Fibroblast of the conjunctiva (primary cell): ENCODE data around the gene CDK17.
"Not testable (repeated sequence)": the region's sequence is repeated elsewhere in the genome, so short reads cannot be mapped to it uniquely, and the experiment has no call there.

ENCODE experiments used
- DNase-seq: peaks from one replicate; pipeline ENCODE4 v3.0.0-alpha.2; 2010; ENCODE audit warnings: low read depth

The CDK17 gene

GRCh38 chr12:96399919-96400630, at the start of gene CDK17:
TSS of gene CDK17 (minus strand) at chr12:96400439. CDS start at chr12:96334836, 65,603 bp downstream.
- DNase-seq = peak; percentile 76

GRCh38 chr12:96448300-96448699, 48.1 kb upstream of the CDK17 start:
- no peak for DNase-seq

GRCh38 chr12:96447256-96447655, 47.0 kb upstream of the CDK17 start:
- DNase-seq = no peak

GRCh38 chr12:96445691-96446583, 45.7 kb upstream of the CDK17 start:
- DNase-seq = peak; percentile 61

GRCh38 chr12:96444399-96444798, 44.2 kb upstream of the CDK17 start:
- no peak for DNase-seq

GRCh38 chr12:96442906-96443305, 42.7 kb upstream of the CDK17 start:
- no peak for DNase-seq

- no peak for DNase-seq
Measured at GRCh38 chr12:96441816-96442215, 41.6 kb upstream of the CDK17 start.

- no peak for DNase-seq
Measured at GRCh38 chr12:96438330-96438729, 38.1 kb upstream of the CDK17 start.

- DNase-seq = no peak
Measured at GRCh38 chr12:96437171-96437445, 36.9 kb upstream of the CDK17 start.

GRCh38 chr12:96436366-96437170, 36.3 kb upstream of the CDK17 start:
- DNase-seq = no peak

GRCh38 chr12:96434107-96434506, 33.9 kb upstream of the CDK17 start:
- DNase-seq = peak; percentile 76

- not testable (repeated sequence) for DNase-seq
Measured at GRCh38 chr12:96432496-96433321, 32.5 kb upstream of the CDK17 start.

- DNase-seq = no peak
Measured at GRCh38 chr12:96431067-96431466, 30.8 kb upstream of the CDK17 start.

- DNase-seq = peak; percentile 100
Measured at GRCh38 chr12:96427269-96427729, 27.1 kb upstream of the CDK17 start.

- peak; percentile 79 for DNase-seq
Measured at GRCh38 chr12:96425951-96426350, 25.7 kb upstream of the CDK17 start.

- no peak for DNase-seq
Measured at GRCh38 chr12:96425321-96425720, 25.1 kb upstream of the CDK17 start.

GRCh38 chr12:96424601-96425000, 24.4 kb upstream of the CDK17 start:
- DNase-seq = no peak

GRCh38 chr12:96422192-96422591, 22.0 kb upstream of the CDK17 start:
- peak; percentile 62 for DNase-seq

GRCh38 chr12:96421014-96421413, 20.8 kb upstream of the CDK17 start:
- no peak for DNase-seq

GRCh38 chr12:96420277-96420835, 20.1 kb upstream of the CDK17 start:
- DNase-seq = no peak

- DNase-seq = no peak
Measured at GRCh38 chr12:96419576-96420276, 19.5 kb upstream of the CDK17 start.
